A673 (cell line): ENCODE measurements around the gene DCC.

Experiments used
- EZH2 ChIP-seq: fragments of 200-600 bp; sonication (generic); IDR thresholded peaks from 2 replicates; pipeline ENCODE4 v1.6.1; 2017; ENCODE audit warnings: borderline replicate concordance, low read depth, mild to moderate bottlenecking, mixed read lengths, antibody characterized with exemption, low read length; ENCODE audit not compliant: poor library complexity, severe bottlenecking
- TF ChIP-seq, protein P1 (sequence below): fragments of 300-800, 200-600 bp; sonication (generic); conservative IDR thresholded peaks from 2 replicates; pipeline ENCODE4 v1.5.1; 2017; ENCODE audit warnings: low read depth, mild to moderate bottlenecking, antibody characterized with exemption, low read length, moderate library complexity, mixed read lengths

DNA sequence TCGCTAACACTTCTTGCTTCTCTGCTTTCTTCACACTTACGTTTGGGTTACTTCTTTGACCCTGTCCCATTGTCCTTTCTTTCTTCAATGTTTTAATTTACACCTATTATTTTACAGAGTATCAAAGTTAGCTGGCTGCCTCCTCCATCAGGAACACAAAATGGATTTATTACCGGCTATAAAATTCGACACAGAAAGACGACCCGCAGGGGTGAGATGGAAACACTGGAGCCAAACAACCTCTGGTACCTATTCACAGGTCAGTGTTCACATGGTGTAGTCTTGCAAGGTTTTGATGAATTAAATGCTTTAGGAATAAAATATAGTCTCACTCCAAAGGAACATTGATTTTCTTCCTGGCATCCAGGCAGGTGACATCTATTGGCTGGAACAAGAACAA, 965.5 kb downstream of the DCC start:
- TF ChIP-seq, protein P1, sequence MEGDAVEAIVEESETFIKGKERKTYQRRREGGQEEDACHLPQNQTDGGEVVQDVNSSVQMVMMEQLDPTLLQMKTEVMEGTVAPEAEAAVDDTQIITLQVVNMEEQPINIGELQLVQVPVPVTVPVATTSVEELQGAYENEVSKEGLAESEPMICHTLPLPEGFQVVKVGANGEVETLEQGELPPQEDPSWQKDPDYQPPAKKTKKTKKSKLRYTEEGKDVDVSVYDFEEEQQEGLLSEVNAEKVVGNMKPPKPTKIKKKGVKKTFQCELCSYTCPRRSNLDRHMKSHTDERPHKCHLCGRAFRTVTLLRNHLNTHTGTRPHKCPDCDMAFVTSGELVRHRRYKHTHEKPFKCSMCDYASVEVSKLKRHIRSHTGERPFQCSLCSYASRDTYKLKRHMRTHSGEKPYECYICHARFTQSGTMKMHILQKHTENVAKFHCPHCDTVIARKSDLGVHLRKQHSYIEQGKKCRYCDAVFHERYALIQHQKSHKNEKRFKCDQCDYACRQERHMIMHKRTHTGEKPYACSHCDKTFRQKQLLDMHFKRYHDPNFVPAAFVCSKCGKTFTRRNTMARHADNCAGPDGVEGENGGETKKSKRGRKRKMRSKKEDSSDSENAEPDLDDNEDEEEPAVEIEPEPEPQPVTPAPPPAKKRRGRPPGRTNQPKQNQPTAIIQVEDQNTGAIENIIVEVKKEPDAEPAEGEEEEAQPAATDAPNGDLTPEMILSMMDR = no peak
- TF ChIP-seq EZH2 = no peak
